Stimulated activated CD8-positive, alpha-beta memory T cell treated with anti-CD3 and anti-CD28 coated beads, Interleukin-7, amount 100 ng/mL, for 48 hours (primary cell): ENCODE results near the gene MBTPS1.

ENCODE experiments used
- DNase-seq, 2 donors: peaks; one replicate each; pipeline ENCODE4 v3.0.0-alpha.2; 2020; ENCODE audit warnings: low read depth in 1 of 2; ENCODE audit errors: extremely low read depth in 1 of 2

The MBTPS1 gene

GRCh38 chr16:84080378-84080777 lies 36.4 kb downstream of the MBTPS1 start:
- no peak for DNase-seq

- no peak for DNase-seq
These were observed 37.1 kb downstream of the MBTPS1 start for GRCh38 chr16:84079664-84080063.

GRCh38 chr16:84075376-84075775 lies 41.4 kb downstream of the MBTPS1 start:
- DNase-seq = no peak

GRCh38 chr16:84074721-84075120 lies 42.0 kb downstream of the MBTPS1 start:
- DNase-seq = no peak

- no peak for DNase-seq
These were observed 44.7 kb downstream of the MBTPS1 start for GRCh38 chr16:84072014-84072413.

GRCh38 chr16:84071121-84071520 lies 45.6 kb downstream of the MBTPS1 start:
- DNase-seq = no peak

- DNase-seq = no peak
These were observed 47.2 kb downstream of the MBTPS1 start for GRCh38 chr16:84069540-84069939.

GRCh38 chr16:84068783-84069462 lies 47.8 kb downstream of the MBTPS1 start:
- DNase-seq = no peak

GRCh38 chr16:84068041-84068440 lies 48.7 kb downstream of the MBTPS1 start:
- no peak for DNase-seq

- DNase-seq = no peak
These were observed 49.1 kb downstream of the MBTPS1 start for GRCh38 chr16:84067640-84068039.

- DNase-seq = no peak
These were observed 51.1 kb downstream of the MBTPS1 start for GRCh38 chr16:84065536-84066132.

- DNase-seq = no peak
These were observed 52.8 kb downstream of the MBTPS1 start for GRCh38 chr16:84063980-84064379.

- peak; percentile 21 to 24 for DNase-seq
These were observed 53.8 kb downstream of the MBTPS1 start for GRCh38 chr16:84062734-84063640.

- DNase-seq = no peak
These were observed 55.4 kb downstream of the MBTPS1 start for GRCh38 chr16:84061236-84061819.

- no peak for DNase-seq
These were observed 56.5 kb downstream of the MBTPS1 start for GRCh38 chr16:84059946-84060901.

GRCh38 chr16:84059111-84059510 lies 57.6 kb downstream of the MBTPS1 start:
- DNase-seq = no peak

- no peak for DNase-seq
These were observed 58.1 kb downstream of the MBTPS1 start for GRCh38 chr16:84058664-84059063.

GRCh38 chr16:84058211-84058610 lies 58.5 kb downstream of the MBTPS1 start:
- no peak for DNase-seq

GRCh38 chr16:84056933-84057332 lies 59.8 kb downstream of the MBTPS1 start:
- no peak for DNase-seq
